IMR-90 (cell line): Measurements from ENCODE around the gene PHKB. TPM values are rescaled to one million over a fixed set of nuclear protein-coding genes. Genes with fewer than 3 reads are reported as not detected.

ENCODE experiments used
- ATAC-seq: fragments of 200-7000 bp; cut with Tn5 transposase; 2 replicates; pipeline ENCODE4 v1.9.1; 2020; ENCODE audit warnings: low read depth, mild to moderate bottlenecking, moderate library complexity
- BruUV-seq: library from RNA; stranded (reverse); fragments of 400-500 nt; replicated peaks from 2 replicates; lab custom pipeline; 2021; lab: Mats Ljungman, UMichigan
- CTCF ChIA-PET: fragments of 300-600 bp; formaldehyde crosslinking; extraction: SDS; loops from one replicate; lab custom pipeline; 2021; ENCODE audit warnings: antibody characterized with exemption; lab: Yijun Ruan, JAX
- POLR2A ChIA-PET: fragments of 300-600 bp; sonication (Branson Sonifier 250); formaldehyde crosslinking; loops from one replicate; lab custom pipeline; 2022; ENCODE audit warnings: antibody characterized with exemption; ENCODE audit not compliant: unreplicated experiment; lab: Charles Lee
- DNase-seq: peaks from one replicate; pipeline ENCODE4 v3.0.0; 2013
- H2AFZ ChIP-seq: replicated peaks from 2 replicates; pipeline ENCODE3; 2013; ENCODE audit warnings: low read length, mild to moderate bottlenecking; ENCODE audit not compliant: poor library complexity
- H2AK5ac ChIP-seq: 2 replicates; pipeline ENCODE4 v1.6.1; 2013; ENCODE audit warnings: low read depth, low read length, inconsistent platforms
- H2AK9ac ChIP-seq: replicated peaks from 2 replicates; pipeline ENCODE3; 2013; ENCODE audit warnings: mild to moderate bottlenecking, low read depth, low read length, moderate library complexity; ENCODE audit not compliant: poor library complexity
- H2BK120ac ChIP-seq: 2 replicates; pipeline ENCODE4 v1.6.1; 2013; ENCODE audit warnings: low read depth, low read length, inconsistent platforms
- H2BK15ac ChIP-seq: 3 replicates; pipeline ENCODE4 v1.6.1; 2013; ENCODE audit warnings: low read depth, low read length, inconsistent platforms
- H2BK20ac ChIP-seq: 2 replicates; pipeline ENCODE4 v1.6.1; 2013; ENCODE audit warnings: low read depth, mild to moderate bottlenecking, inconsistent platforms, low read length, moderate library complexity
- H2BK5ac ChIP-seq: 2 replicates; pipeline ENCODE4 v1.6.1; 2013; ENCODE audit warnings: mild to moderate bottlenecking, low read depth, low read length, inconsistent platforms; ENCODE audit not compliant: poor library complexity, severe bottlenecking
- H3K14ac ChIP-seq: replicated peaks from 2 replicates; pipeline ENCODE4 v1.6.1; 2013; ENCODE audit warnings: low read depth, low read length, inconsistent platforms
- H3K18ac ChIP-seq: 2 replicates; pipeline ENCODE4 v1.6.1; 2013; ENCODE audit warnings: low read depth, low read length, control low read depth
- H3K23ac ChIP-seq: 2 replicates; pipeline ENCODE4 v1.6.1; 2013; ENCODE audit warnings: low read depth, low read length, inconsistent platforms
- H3K27ac ChIP-seq: 2 replicates; pipeline ENCODE4 v1.5.1; 2013; ENCODE audit warnings: mild to moderate bottlenecking, control low read depth, low read length; ENCODE audit not compliant: insufficient read depth
- H3K27me3 ChIP-seq: 2 replicates; pipeline ENCODE4 v1.6.1; 2013; ENCODE audit warnings: low read length; ENCODE audit not compliant: control insufficient read depth, insufficient read depth
- H3K36me3 ChIP-seq: 2 replicates; pipeline ENCODE4 v1.6.1; 2013; ENCODE audit warnings: low read length, mixed read lengths; ENCODE audit not compliant: control insufficient read depth, insufficient read depth
- H3K4ac ChIP-seq: 2 replicates; pipeline ENCODE4 v1.6.1; 2013; ENCODE audit warnings: low read depth, low read length, inconsistent platforms
- H3K4me1 ChIP-seq: 2 replicates; pipeline ENCODE4 v1.6.1; 2013; ENCODE audit warnings: low read length, mixed read lengths; ENCODE audit not compliant: control insufficient read depth, insufficient read depth
- H3K4me2 ChIP-seq: 2 replicates; pipeline ENCODE4 v1.6.1; 2013; ENCODE audit warnings: low read depth, mild to moderate bottlenecking, control low read depth, low read length, moderate library complexity
- H3K4me3 ChIP-seq: 2 replicates; pipeline ENCODE4 v1.5.1; 2013; ENCODE audit warnings: low read depth, mild to moderate bottlenecking, control low read depth, low read length, moderate library complexity; ENCODE audit not compliant: insufficient read depth
- H3K56ac ChIP-seq: 2 replicates; pipeline ENCODE4 v1.6.1; 2013; ENCODE audit warnings: low read length, inconsistent platforms; ENCODE audit not compliant: insufficient read depth; ENCODE audit errors: extremely low read depth
- H3K79me1 ChIP-seq, 2 experiments: 2 replicates each; pipeline ENCODE4 v1.6.1; 2013; ENCODE audit warnings: low read length in 2 of 2, inconsistent platforms in 1 of 2, low read depth in 1 of 2
- H3K9ac ChIP-seq: 2 replicates; pipeline ENCODE4 v1.6.1; 2013; ENCODE audit warnings: low read depth, low read length, control low read depth
- H3K9me1 ChIP-seq: 2 replicates; pipeline ENCODE4 v1.6.1; 2013; ENCODE audit warnings: low read length, inconsistent platforms; ENCODE audit not compliant: insufficient read depth
- H3K9me3 ChIP-seq: 2 replicates; pipeline ENCODE4 v1.6.1; 2013; ENCODE audit warnings: low read length; ENCODE audit not compliant: control insufficient read depth, insufficient read depth
- H4K20me1 ChIP-seq: 2 replicates; pipeline ENCODE4 v1.6.1; 2013; ENCODE audit warnings: low read length, inconsistent platforms; ENCODE audit not compliant: insufficient read depth
- H4K5ac ChIP-seq: 2 replicates; pipeline ENCODE4 v1.6.1; 2013; ENCODE audit warnings: mild to moderate bottlenecking, low read depth, low read length, control low read depth
- H4K8ac ChIP-seq, 2 experiments: 2 replicates each; pipeline ENCODE4 v1.6.1; 2013; ENCODE audit warnings: low read depth in 2 of 2, low read length in 2 of 2, control low read depth in 1 of 2, inconsistent platforms in 1 of 2
- H4K91ac ChIP-seq: 2 replicates; pipeline ENCODE4 v1.6.1; 2013; ENCODE audit warnings: low read depth, low read length, inconsistent platforms; ENCODE audit not compliant: insufficient read depth
- BHLHE40 ChIP-seq: fragments of 150-350 bp; IDR thresholded peaks from 2 replicates; pipeline ENCODE4 v1.6.1; 2016; ENCODE audit warnings: mild to moderate bottlenecking, low read depth, low read length
- CEBPB ChIP-seq: IDR thresholded peaks from 2 replicates; pipeline ENCODE4 v1.6.1; 2012; ENCODE audit warnings: low read depth, low read length, improper control_type of control experiment
- CHD1 ChIP-seq: IDR thresholded peaks from 2 replicates; pipeline ENCODE4 v1.6.1; 2012; ENCODE audit warnings: low read depth, low read length, improper control_type of control experiment
- MAFK ChIP-seq: IDR thresholded peaks from 2 replicates; pipeline ENCODE4 v1.6.1; 2012; ENCODE audit warnings: low read depth, low read length, improper control_type of control experiment
- MAZ ChIP-seq: IDR thresholded peaks from 2 replicates; pipeline ENCODE4 v1.6.1; 2012; ENCODE audit warnings: low read depth, mild to moderate bottlenecking, low read length, improper control_type of control experiment, moderate library complexity, borderline replicate concordance
- MXI1 ChIP-seq: IDR thresholded peaks from 2 replicates; pipeline ENCODE4 v1.6.1; 2012; ENCODE audit warnings: low read depth, mild to moderate bottlenecking, low read length, moderate library complexity, borderline replicate concordance
- NFE2L2 ChIP-seq: fragments of 150-350 bp; IDR thresholded peaks from 2 replicates; pipeline ENCODE4 v1.6.1; 2016; ENCODE audit warnings: low read depth, mild to moderate bottlenecking, low read length
- POLR2A ChIP-seq: IDR thresholded peaks from 2 replicates; pipeline ENCODE4 v1.6.1; 2012; ENCODE audit warnings: mild to moderate bottlenecking, low read depth, low read length
- RCOR1 ChIP-seq: IDR thresholded peaks from 2 replicates; pipeline ENCODE4 v1.6.1; 2012; ENCODE audit warnings: mild to moderate bottlenecking, low read length, improper control_type of control experiment; ENCODE audit not compliant: insufficient replicate concordance
- RFX5 ChIP-seq: IDR thresholded peaks from 2 replicates; pipeline ENCODE4 v1.8.0; 2012; ENCODE audit warnings: low read depth, mild to moderate bottlenecking, low read length, moderate library complexity
- SMC3 ChIP-seq: fragments of 150-350 bp; IDR thresholded peaks from 2 replicates; pipeline ENCODE4 v1.6.1; 2016; ENCODE audit warnings: low read depth, mild to moderate bottlenecking, antibody characterized with exemption, low read length, moderate library complexity
- WGBS, 2 experiments: methylation state at CpG; one replicate each; pipeline versions ENCODE4 v1.1.5 to v1.1.7; 2013; ENCODE audit warnings: missing lambda C conversion rate in 2 of 2; ENCODE audit not compliant: insufficient read length in 1 of 2; ENCODE audit errors: extremely low coverage in 2 of 2; 5-methylcytosine and 5-hydroxymethylcytosine counted together
- dilution Hi-C: fragments of 300-500 bp; cut with HindIII; formaldehyde crosslinking; loops from one replicate; pipeline ENCODE4 v1.14.3; 2018; ENCODE audit warnings: low sequenced_read_pairs; ENCODE audit not compliant: unreplicated experiment
- in situ Hi-C: fragments of 300-500 bp; cut with MboI; formaldehyde crosslinking; loops from 3 replicates; pipeline ENCODE4 v1.14.3; 2019; ENCODE audit warnings: low sequenced_read_pairs, inconsistent platforms, mixed read lengths
- intact Hi-C: fragments of 100-400 bp; cut with micrococcal nuclease; formaldehyde crosslinking; loops from 2 replicates; pipeline ENCODE4 v1.10.0; 2022
- polyA plus RNA-seq, 3 experiments: library from polyadenylated mRNA; depleted of rRNA; stranded (reverse); fragments of >200 nt; gene quantifications; 2 replicates each; pipeline ENCODE4 v1.2.3, GENCODE V29; 2012; ENCODE audit warnings: low replicate concordance in 1 of 3
- total RNA-seq: library from RNA; depleted of rRNA; stranded (reverse); fragments of >200 nt; gene quantifications from 2 replicates; pipeline ENCODE4 v1.2.3, GENCODE V29; 2012
- TF ChIP-seq, protein P1 (sequence below): conservative IDR thresholded peaks from 2 replicates; pipeline ENCODE4 v1.5.1; 2012; ENCODE audit warnings: mild to moderate bottlenecking, low read depth, low read length, improper control_type of control experiment
- TF ChIP-seq, protein P2 (sequence below): fragments of 150-350 bp; IDR thresholded peaks from 2 replicates; pipeline ENCODE4 v1.6.1; 2016; ENCODE audit warnings: low read depth, mild to moderate bottlenecking, low read length, moderate library complexity, borderline replicate concordance
- TF ChIP-seq, protein P3 (sequence below): fragments of 150-350 bp; IDR thresholded peaks from 2 replicates; pipeline ENCODE4 v1.6.1; 2017; ENCODE audit warnings: mild to moderate bottlenecking, antibody characterized with exemption, low read length, low read depth

The PHKB gene
- total and polyA plus RNA-seq, 2 of the 4 experiments (the other 2 are of a cell fraction), result 24.2 to 58.6 TPM

DNA sequence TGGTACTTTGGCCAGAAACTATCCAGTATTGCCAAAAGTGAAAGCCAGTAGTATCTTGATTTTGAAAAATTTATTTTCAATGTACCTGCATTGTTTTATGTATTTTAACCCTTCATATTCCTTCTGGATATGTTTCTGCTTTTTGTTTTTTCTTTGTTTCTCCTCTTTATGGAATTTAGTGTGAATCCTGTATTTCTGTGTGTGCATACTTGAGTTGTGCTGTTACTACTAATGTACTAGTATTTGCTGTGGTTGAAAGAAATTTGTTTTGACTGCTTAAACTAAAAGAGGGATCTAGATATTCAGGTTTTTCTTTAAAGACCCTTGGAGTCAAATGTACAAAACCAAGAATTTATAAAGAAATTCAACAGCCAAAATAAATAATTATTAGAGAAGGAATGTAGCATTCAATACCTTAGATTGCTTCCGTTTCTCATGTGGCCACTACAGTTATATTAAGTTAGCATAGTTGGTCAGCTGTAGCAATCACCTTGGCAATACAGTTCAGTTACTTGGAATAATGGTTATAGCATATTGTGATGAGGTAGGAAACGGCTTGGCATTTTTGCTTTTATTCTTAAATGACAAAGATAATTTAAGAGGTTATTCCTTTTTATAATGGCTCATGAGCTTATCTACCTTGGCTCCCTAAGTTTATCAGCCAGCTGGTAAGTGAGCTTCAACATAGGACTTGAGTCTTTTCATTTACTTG, 4.9 kb downstream of the PHKB start:
- Histone ChIP-seq H2AK5ac (no peak overlapping the region), H3K36me3 (no peaks in the 10 kb centered on the region), H3K56ac (no peak overlapping the region), H3K79me1 (peaks cover 14 to 52% of the 10 kb centered on the region in 2 experiments; a peak in 3 of 4 replicates), H3K9ac (no peak overlapping the region), H2BK15ac (no peak overlapping the region), H2AFZ (no peak overlapping the region), H3K4me3 (no peak overlapping the region), H3K27me3 (no peaks in the 10 kb centered on the region), H4K20me1 (no peaks in the 10 kb centered on the region; the same call in 1 of the 2 replicates), H2BK5ac (no peak overlapping the region), H3K9me3 (no peaks in the 10 kb centered on the region), H4K8ac (no peak overlapping the region), H4K91ac (no peak overlapping the region), H3K4ac (no peak overlapping the region), H3K23ac (no peak overlapping the region), H3K4me1 (no peaks in the 10 kb centered on the region; the same call in 1 of the 2 replicates), H2AK9ac (no peak overlapping the region), H3K27ac (no peak overlapping the region), H3K9me1 (no peaks in the 10 kb centered on the region; the same call in 1 of the 2 replicates), H2BK20ac (no peak overlapping the region), H4K5ac (no peak overlapping the region), H2BK120ac (no peak overlapping the region), H3K4me2 (no peak overlapping the region), H3K18ac (no peak overlapping the region), H3K14ac (no peak overlapping the region)
- ChIA-PET CTCF (no interaction called here), POLR2A (no interaction called here)
- TF ChIP-seq BHLHE40 (no peak), CEBPB (no peak), CHD1 (no peak), RCOR1 (no peak), MAZ (no peak), RFX5 (no peak), SMC3 (no peak), NFE2L2 (no peak), POLR2A (no peak), MXI1 (no peak), MAFK (no peak)
- TF ChIP-seq, protein P1, sequence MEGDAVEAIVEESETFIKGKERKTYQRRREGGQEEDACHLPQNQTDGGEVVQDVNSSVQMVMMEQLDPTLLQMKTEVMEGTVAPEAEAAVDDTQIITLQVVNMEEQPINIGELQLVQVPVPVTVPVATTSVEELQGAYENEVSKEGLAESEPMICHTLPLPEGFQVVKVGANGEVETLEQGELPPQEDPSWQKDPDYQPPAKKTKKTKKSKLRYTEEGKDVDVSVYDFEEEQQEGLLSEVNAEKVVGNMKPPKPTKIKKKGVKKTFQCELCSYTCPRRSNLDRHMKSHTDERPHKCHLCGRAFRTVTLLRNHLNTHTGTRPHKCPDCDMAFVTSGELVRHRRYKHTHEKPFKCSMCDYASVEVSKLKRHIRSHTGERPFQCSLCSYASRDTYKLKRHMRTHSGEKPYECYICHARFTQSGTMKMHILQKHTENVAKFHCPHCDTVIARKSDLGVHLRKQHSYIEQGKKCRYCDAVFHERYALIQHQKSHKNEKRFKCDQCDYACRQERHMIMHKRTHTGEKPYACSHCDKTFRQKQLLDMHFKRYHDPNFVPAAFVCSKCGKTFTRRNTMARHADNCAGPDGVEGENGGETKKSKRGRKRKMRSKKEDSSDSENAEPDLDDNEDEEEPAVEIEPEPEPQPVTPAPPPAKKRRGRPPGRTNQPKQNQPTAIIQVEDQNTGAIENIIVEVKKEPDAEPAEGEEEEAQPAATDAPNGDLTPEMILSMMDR, result no peak
- TF ChIP-seq, protein P2, sequence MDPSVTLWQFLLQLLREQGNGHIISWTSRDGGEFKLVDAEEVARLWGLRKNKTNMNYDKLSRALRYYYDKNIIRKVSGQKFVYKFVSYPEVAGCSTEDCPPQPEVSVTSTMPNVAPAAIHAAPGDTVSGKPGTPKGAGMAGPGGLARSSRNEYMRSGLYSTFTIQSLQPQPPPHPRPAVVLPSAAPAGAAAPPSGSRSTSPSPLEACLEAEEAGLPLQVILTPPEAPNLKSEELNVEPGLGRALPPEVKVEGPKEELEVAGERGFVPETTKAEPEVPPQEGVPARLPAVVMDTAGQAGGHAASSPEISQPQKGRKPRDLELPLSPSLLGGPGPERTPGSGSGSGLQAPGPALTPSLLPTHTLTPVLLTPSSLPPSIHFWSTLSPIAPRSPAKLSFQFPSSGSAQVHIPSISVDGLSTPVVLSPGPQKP, result no peak
- TF ChIP-seq, protein P3, sequence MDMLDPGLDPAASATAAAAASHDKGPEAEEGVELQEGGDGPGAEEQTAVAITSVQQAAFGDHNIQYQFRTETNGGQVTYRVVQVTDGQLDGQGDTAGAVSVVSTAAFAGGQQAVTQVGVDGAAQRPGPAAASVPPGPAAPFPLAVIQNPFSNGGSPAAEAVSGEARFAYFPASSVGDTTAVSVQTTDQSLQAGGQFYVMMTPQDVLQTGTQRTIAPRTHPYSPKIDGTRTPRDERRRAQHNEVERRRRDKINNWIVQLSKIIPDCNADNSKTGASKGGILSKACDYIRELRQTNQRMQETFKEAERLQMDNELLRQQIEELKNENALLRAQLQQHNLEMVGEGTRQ, result no peak
- intact Hi-C loops, result loop anchor here (10.0 kb wide), 2 partner anchors 269 to 419 kb away; no protein-coding TSS in a partner anchor
- in situ Hi-C loops, result loop anchor here (25.0 kb wide), 1 partner anchor 696 kb away; the partner anchor contains the start of gene ABCC12
- ATAC-seq (no peak), DNase-seq (no peak)
- no CpG with 5 or more reads among the region's 2 CpGs for WGBS, 2 experiments
- dilution Hi-C loops, result no loop called here
- BruUV-seq, result no TSS peak
